Vagina (tissue), 2 donors: ENCODE measurements around the gene RYR2.

Source experiments
- POLR2A ChIP-seq, 2 donors: fragments of 450-650 bp; IDR thresholded peaks; one replicate each; pipeline ENCODE4 v1.6.1; 2017; ENCODE audit warnings: antibody characterized with exemption in 2 of 2, mild to moderate bottlenecking in 2 of 2, moderate library complexity in 2 of 2
- TF ChIP-seq, protein P1 (sequence below), 3 experiments: fragments of 450-650 bp in 2 of 3; fragments of 200-600 bp in 1 of 3; sonication (generic) in 1 of 3; IDR thresholded peaks; one replicate each; pipeline ENCODE4 v1.5.1; 2017 to 2019; ENCODE audit warnings: antibody characterized with exemption in 3 of 3, mild to moderate bottlenecking in 2 of 3, moderate library complexity in 2 of 3

DNA sequence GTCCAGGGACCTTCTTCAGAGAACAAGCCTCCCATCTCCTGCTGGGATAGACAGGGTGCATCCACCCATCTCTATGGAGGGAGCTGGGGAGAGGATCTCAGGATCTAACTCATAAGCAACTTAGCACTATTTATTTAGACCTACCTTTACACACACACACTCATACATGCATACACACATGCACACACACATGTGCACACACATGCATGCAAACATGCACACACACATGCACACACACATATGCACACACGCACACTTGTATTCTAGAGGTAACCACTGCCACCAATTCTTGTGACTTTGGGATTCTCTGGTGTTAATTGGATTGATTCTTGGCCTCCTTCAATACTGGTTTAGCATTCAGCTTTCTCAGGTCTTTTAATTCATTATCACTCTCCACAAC lies 47.5 kb upstream of the RYR2 start:
- no peak for TF ChIP-seq POLR2A (IDR thresholded peaks at IDR 0.05)
- TF ChIP-seq, protein P1, sequence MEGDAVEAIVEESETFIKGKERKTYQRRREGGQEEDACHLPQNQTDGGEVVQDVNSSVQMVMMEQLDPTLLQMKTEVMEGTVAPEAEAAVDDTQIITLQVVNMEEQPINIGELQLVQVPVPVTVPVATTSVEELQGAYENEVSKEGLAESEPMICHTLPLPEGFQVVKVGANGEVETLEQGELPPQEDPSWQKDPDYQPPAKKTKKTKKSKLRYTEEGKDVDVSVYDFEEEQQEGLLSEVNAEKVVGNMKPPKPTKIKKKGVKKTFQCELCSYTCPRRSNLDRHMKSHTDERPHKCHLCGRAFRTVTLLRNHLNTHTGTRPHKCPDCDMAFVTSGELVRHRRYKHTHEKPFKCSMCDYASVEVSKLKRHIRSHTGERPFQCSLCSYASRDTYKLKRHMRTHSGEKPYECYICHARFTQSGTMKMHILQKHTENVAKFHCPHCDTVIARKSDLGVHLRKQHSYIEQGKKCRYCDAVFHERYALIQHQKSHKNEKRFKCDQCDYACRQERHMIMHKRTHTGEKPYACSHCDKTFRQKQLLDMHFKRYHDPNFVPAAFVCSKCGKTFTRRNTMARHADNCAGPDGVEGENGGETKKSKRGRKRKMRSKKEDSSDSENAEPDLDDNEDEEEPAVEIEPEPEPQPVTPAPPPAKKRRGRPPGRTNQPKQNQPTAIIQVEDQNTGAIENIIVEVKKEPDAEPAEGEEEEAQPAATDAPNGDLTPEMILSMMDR (IDR thresholded peaks at IDR 0.05) = no peak
